WTC11 (cell line): ENCODE data around the gene YTHDF1. TPM values are rescaled to one million over a fixed set of nuclear protein-coding genes. Genes with fewer than 3 reads are reported as not detected.

Source experiments
- ATAC-seq: fragments of 200-7000 bp; cut with Tn5 transposase; 2 replicates; pipeline ENCODE4 v1.10.0; 2021; ENCODE audit warnings: mild to moderate bottlenecking, moderate library complexity
- CTCF ChIA-PET: fragments of 300-600 bp; sonication (Branson Sonifier 250); formaldehyde crosslinking; loops from one replicate; lab custom pipeline; 2021; ENCODE audit warnings: antibody characterized with exemption; lab: Charles Lee
- POLR2A ChIA-PET: fragments of 350-600 bp; sonication (Branson Sonifier 250); formaldehyde crosslinking; loops from one replicate; lab custom pipeline; 2021; ENCODE audit warnings: antibody characterized with exemption; lab: Charles Lee
- DNase-seq: peaks from one replicate; pipeline ENCODE4 v3.0.0; 2021; ENCODE audit warnings: low spot score
- H3K27ac Mint-ChIP-seq: 2 replicates; pipeline ENCODE4 v1.8.0; 2021; ENCODE audit warnings: mixed read lengths
- H3K27me3 Mint-ChIP-seq: 2 replicates; pipeline ENCODE4 v1.8.0; 2021; ENCODE audit warnings: low read depth, mild to moderate bottlenecking, moderate library complexity, mixed read lengths
- H3K36me3 Mint-ChIP-seq: 2 replicates; pipeline ENCODE4 v1.8.0; 2021; ENCODE audit warnings: mixed read lengths
- H3K4me1 Mint-ChIP-seq: 2 replicates; pipeline ENCODE4 v1.8.0; 2022; ENCODE audit warnings: mixed read lengths
- H3K4me3 Mint-ChIP-seq: 2 replicates; pipeline ENCODE4 v1.8.0; 2021; ENCODE audit warnings: mild to moderate bottlenecking, moderate library complexity, mixed read lengths
- H3K9me3 Mint-ChIP-seq: 2 replicates; pipeline ENCODE4 v1.8.0; 2021; ENCODE audit warnings: mixed read lengths
- ARID4B ChIP-seq: sonication (generic); formaldehyde crosslinking; IDR thresholded peaks from 2 replicates; pipeline ENCODE4 v1.8.0; 2023; ENCODE audit warnings: missing genetic modification reagents, mild to moderate bottlenecking, borderline replicate concordance
- CDX4 ChIP-seq: fragments of 250-450 bp; sonication (Bioruptor Pico); IDR thresholded peaks from 2 replicates; pipeline ENCODE4 v1.9.0; 2021; ENCODE audit warnings: moderate library complexity, mild to moderate bottlenecking, inconsistent platforms, borderline replicate concordance
- E2F4 ChIP-seq: sonication (generic); formaldehyde crosslinking; IDR thresholded peaks from 2 replicates; pipeline ENCODE4 v1.8.1; 2022; ENCODE audit warnings: low read depth, mild to moderate bottlenecking, moderate library complexity, missing genetic modification reagents, borderline replicate concordance
- FOXJ3 ChIP-seq: sonication (generic); formaldehyde crosslinking; IDR thresholded peaks from 2 replicates; pipeline ENCODE4 v1.9.0; 2021; ENCODE audit warnings: missing genetic modification reagents, mild to moderate bottlenecking, borderline replicate concordance
- HMGXB4 ChIP-seq: sonication (generic); formaldehyde crosslinking; IDR thresholded peaks from 2 replicates; pipeline ENCODE4 v1.8.1; 2023; ENCODE audit warnings: mild to moderate bottlenecking, moderate library complexity, missing genetic modification reagents
- NFE2L1 ChIP-seq: sonication (generic); formaldehyde crosslinking; IDR thresholded peaks from 2 replicates; pipeline ENCODE4 v1.8.1; 2023; ENCODE audit warnings: missing genetic modification reagents
- NR2C2 ChIP-seq: sonication (generic); formaldehyde crosslinking; IDR thresholded peaks from 2 replicates; pipeline ENCODE4 v1.8.0; 2022; ENCODE audit warnings: mild to moderate bottlenecking, missing genetic modification reagents
- TEAD4 ChIP-seq: sonication (generic); formaldehyde crosslinking; IDR thresholded peaks from 2 replicates; pipeline ENCODE4 v1.8.0; 2022; ENCODE audit warnings: mild to moderate bottlenecking, missing genetic modification reagents
- ZSCAN18 ChIP-seq: fragments of 250-450 bp; sonication (Bioruptor Pico); IDR thresholded peaks from 2 replicates; pipeline ENCODE4 v2.1.2; 2022; ENCODE audit warnings: mild to moderate bottlenecking, moderate library complexity
- total RNA-seq: library from RNA; stranded (reverse); gene quantifications from 3 replicates; pipeline ENCODE4 v1.2.3, GENCODE V29; 2021
- TF ChIP-seq, protein P1 (sequence below): sonication (generic); formaldehyde crosslinking; conservative IDR thresholded peaks from 2 replicates; pipeline ENCODE4 v1.8.1; 2023; ENCODE audit warnings: mild to moderate bottlenecking, low read depth, missing genetic modification reagents, moderate library complexity

The YTHDF1 gene
- total RNA-seq, 1 experiment from 2014 or later, result 61.3 TPM

DNA sequence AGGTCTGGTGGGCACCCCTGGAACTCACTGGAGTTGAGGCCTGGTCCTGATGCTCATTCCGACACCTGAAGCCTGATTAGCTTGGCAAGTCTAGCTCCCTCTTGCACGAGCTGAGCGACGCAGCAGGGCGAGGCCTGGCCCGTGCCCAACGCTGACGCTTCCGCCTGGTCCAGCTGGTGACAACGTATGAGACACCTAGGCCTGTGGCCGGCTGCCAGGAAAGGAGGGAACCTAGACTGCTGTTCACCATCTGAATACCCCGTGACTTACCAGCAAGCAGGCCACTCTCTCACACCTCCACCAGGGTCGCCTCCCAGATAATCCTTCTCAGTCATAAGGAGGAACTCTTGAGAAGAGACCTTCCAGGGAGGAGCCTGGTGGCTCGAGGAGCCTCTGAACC lies 24.5 kb downstream of the YTHDF1 start (continued):
- TF ChIP-seq FOXJ3 (CRISPR knock-in tag) (no peak), CDX4 (CRISPR knock-in tag) (no peak), NR2C2 (CRISPR knock-in tag) (no peak)

GRCh38 chr20:63190828-63191227 lies 25.1 kb downstream of the YTHDF1 start:
- Mint-ChIP-seq H3K27me3 (no peaks in the 10 kb centered on the region), H3K4me1 (peaks cover 7% of the 10 kb centered on the region), H3K27ac (no peak overlapping the region), H3K4me3 (no peak overlapping the region), H3K36me3 (peaks cover 12% of the 10 kb centered on the region), H3K9me3 (peaks cover 7% of the 10 kb centered on the region)
- ATAC-seq (no peak), DNase-seq (no peak)
- ChIA-PET CTCF (interaction anchor here (0.7 to 4.4 kb wide), 4 partner anchors 11 to 191 kb away, joined by 3 to 15 read pairs (median 4); no protein-coding TSS in a partner anchor), POLR2A (no interaction called here)
- TF ChIP-seq, protein P1, sequence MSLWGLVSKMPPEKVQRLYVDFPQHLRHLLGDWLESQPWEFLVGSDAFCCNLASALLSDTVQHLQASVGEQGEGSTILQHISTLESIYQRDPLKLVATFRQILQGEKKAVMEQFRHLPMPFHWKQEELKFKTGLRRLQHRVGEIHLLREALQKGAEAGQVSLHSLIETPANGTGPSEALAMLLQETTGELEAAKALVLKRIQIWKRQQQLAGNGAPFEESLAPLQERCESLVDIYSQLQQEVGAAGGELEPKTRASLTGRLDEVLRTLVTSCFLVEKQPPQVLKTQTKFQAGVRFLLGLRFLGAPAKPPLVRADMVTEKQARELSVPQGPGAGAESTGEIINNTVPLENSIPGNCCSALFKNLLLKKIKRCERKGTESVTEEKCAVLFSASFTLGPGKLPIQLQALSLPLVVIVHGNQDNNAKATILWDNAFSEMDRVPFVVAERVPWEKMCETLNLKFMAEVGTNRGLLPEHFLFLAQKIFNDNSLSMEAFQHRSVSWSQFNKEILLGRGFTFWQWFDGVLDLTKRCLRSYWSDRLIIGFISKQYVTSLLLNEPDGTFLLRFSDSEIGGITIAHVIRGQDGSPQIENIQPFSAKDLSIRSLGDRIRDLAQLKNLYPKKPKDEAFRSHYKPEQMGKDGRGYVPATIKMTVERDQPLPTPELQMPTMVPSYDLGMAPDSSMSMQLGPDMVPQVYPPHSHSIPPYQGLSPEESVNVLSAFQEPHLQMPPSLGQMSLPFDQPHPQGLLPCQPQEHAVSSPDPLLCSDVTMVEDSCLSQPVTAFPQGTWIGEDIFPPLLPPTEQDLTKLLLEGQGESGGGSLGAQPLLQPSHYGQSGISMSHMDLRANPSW, result no peak
- TF ChIP-seq FOXJ3 (CRISPR knock-in tag) (no peak), ZSCAN18 (CRISPR knock-in tag) (no peak), NFE2L1 (CRISPR knock-in tag) (no peak), HMGXB4 (CRISPR knock-in tag) (no peak), TEAD4 (CRISPR knock-in tag) (no peak), ARID4B (CRISPR knock-in tag) (no peak), E2F4 (CRISPR knock-in tag) (no peak)
